Head of caudate nucleus (tissue), 42 donors: ENCODE data around the gene COL20A1.

Source experiments
- DNase-seq, 42 donors: peaks; one replicate each; pipeline versions ENCODE4 v3.0.0 to v3.0.0-alpha.2; 2020 to 2021; ENCODE audit warnings: mixed read lengths in 7 of 42
- intact Hi-C: fragments of 100-400 bp; cut with DNase I; formaldehyde crosslinking; loops from one replicate; pipeline ENCODE4 v1.15.0; 2022

The COL20A1 gene

GRCh38 chr20:63287697-63288580, 5.0 kb upstream of the COL20A1 start:
- intact Hi-C loops = no loop called here
- no peak for DNase-seq

- intact Hi-C loops = no loop called here
- DNase-seq = no peak
Measured at GRCh38 chr20:63288581-63289251, 4.3 kb upstream of the COL20A1 start.

- DNase-seq = no peak
- intact Hi-C loops = no loop called here
Measured at GRCh38 chr20:63289311-63290135, 3.5 kb upstream of the COL20A1 start.

GRCh38 chr20:63290136-63290676, 2.8 kb upstream of the COL20A1 start:
- no peak for DNase-seq

GRCh38 chr20:63290677-63291472, 2.1 kb upstream of the COL20A1 start:
- peak in 22 of 42 donors; percentile 23 to 71 (median 45) for DNase-seq
- intact Hi-C loops = no loop called here

More at GRCh38 chr20:63290136-63290676, 2.8 kb upstream of the COL20A1 start:
- intact Hi-C loops = no loop called here

- intact Hi-C loops = no loop called here
- DNase-seq = no peak
Measured at GRCh38 chr20:63291811-63292210, 1.2 kb upstream of the COL20A1 start.

GRCh38 chr20:63292292-63292701, 689 bp upstream of the COL20A1 start:
- intact Hi-C loops = no loop called here
- DNase-seq = no peak

- no peak for DNase-seq
- intact Hi-C loops = no loop called here
Measured at GRCh38 chr20:63293456-63293855, 470 bp downstream of the COL20A1 start.

GRCh38 chr20:63293871-63294535, 1.0 kb downstream of the COL20A1 start:
- no peak for DNase-seq
- intact Hi-C loops = no loop called here

GRCh38 chr20:63294536-63294900, 1.5 kb downstream of the COL20A1 start:
- DNase-seq = no peak

GRCh38 chr20:63295018-63295417, 2.0 kb downstream of the COL20A1 start:
- no peak for DNase-seq

More at GRCh38 chr20:63294536-63294900, 1.5 kb downstream of the COL20A1 start:
- intact Hi-C loops = no loop called here

GRCh38 chr20:63295422-63295821, 2.4 kb downstream of the COL20A1 start:
- intact Hi-C loops = no loop called here
- DNase-seq = peak; percentile 23 to 88 (median 70)

More at GRCh38 chr20:63295018-63295417, 2.0 kb downstream of the COL20A1 start:
- intact Hi-C loops = no loop called here

- DNase-seq = peak in 3 of 42 donors; percentile 10 to 46 (median 23)
- intact Hi-C loops = no loop called here
Measured at GRCh38 chr20:63295846-63296245, 2.9 kb downstream of the COL20A1 start.

GRCh38 chr20:63296531-63297299, 3.7 kb downstream of the COL20A1 start:
- intact Hi-C loops = no loop called here
- DNase-seq = peak in 23 of 42 donors; percentile 20 to 62 (median 38)

- DNase-seq = no peak
- intact Hi-C loops = no loop called here
Measured at GRCh38 chr20:63297371-63297781, 4.4 kb downstream of the COL20A1 start.

- intact Hi-C loops = no loop called here
- DNase-seq = no peak
Measured at GRCh38 chr20:63297796-63298572, 5.0 kb downstream of the COL20A1 start.
